A549 (cell line): ENCODE data around the gene MAP3K5. TPM values are rescaled to one million over a fixed set of nuclear protein-coding genes. Genes with fewer than 3 reads are reported as not detected.

Experiments used
- ATAC-seq, 2 experiments: fragments of 200-7000 bp in 1 of 2; fragments of >200 bp in 1 of 2; cut with Nextera tagmentation in 1 of 2; cut with Tn5 transposase in 1 of 2; 3 replicates each; pipeline versions ENCODE4 v1.8.0 to v1.9.1; 2018 to 2020; ENCODE audit warnings: mild to moderate bottlenecking in 1 of 2, moderate library complexity in 1 of 2
- CTCF ChIA-PET: fragments of 300-600 bp; sonication (Branson Sonifier 250); formaldehyde crosslinking; extraction: SDS; loops from one replicate; lab custom pipeline; 2021; ENCODE audit warnings: antibody characterized with exemption, inconsistent platforms; lab: Yijun Ruan, JAX
- POLR2A ChIA-PET: fragments of 350-600 bp; formaldehyde crosslinking; extraction: SDS; loops from one replicate; lab custom pipeline; 2021; ENCODE audit warnings: antibody characterized with exemption, inconsistent platforms; lab: Yijun Ruan, JAX
- DNase-seq, 2 experiments: peaks; one replicate each; pipeline versions ENCODE4 v3.0.0 to v3.0.0-alpha.2; 2011 to 2016; ENCODE audit warnings: low read depth in 1 of 2, low spot score in 1 of 2
- FAIRE-seq: peaks from 2 replicates; lab custom pipeline; 2011; peaks lifted over from hg19 to GRCh38; lab: Jason Lieb, UNC
- H3K27ac ChIP-seq, 2 experiments: fragments of >200 bp; sonication (Bioruptor Twin); formaldehyde crosslinking; 3 replicates each; pipeline ENCODE4 v1.5.1; 2016 to 2017
- H3K4me1 ChIP-seq: fragments of >200 bp; sonication (Bioruptor Twin); formaldehyde crosslinking; 3 replicates; pipeline ENCODE4 v1.6.1; 2016
- H3K4me2 ChIP-seq: fragments of >200 bp; sonication (Bioruptor Twin); formaldehyde crosslinking; 3 replicates; pipeline ENCODE4 v1.6.1; 2016
- H3K4me3 ChIP-seq: fragments of >200 bp; sonication (Bioruptor Twin); formaldehyde crosslinking; 3 replicates; pipeline ENCODE4 v1.5.1; 2016
- H3K9me3 ChIP-seq: fragments of >200 bp; sonication (Bioruptor Twin); formaldehyde crosslinking; 3 replicates; pipeline ENCODE4 v1.6.1; 2016
- CBX8 ChIP-seq: fragments of 200-600 bp; sonication (generic); IDR thresholded peaks from 2 replicates; pipeline ENCODE4 v1.6.1; 2016
- JUN ChIP-seq, 2 experiments: fragments of >200 bp; sonication (Bioruptor Twin); formaldehyde crosslinking; IDR thresholded peaks; 2 replicates in 1 of 2; 3 replicates in 1 of 2; pipeline ENCODE4 v1.6.1; 2016 to 2017
- JUNB ChIP-seq: fragments of >200 bp; sonication (Bioruptor Twin); formaldehyde crosslinking; IDR thresholded peaks from 2 replicates; pipeline ENCODE4 v1.6.1; 2016
- REST ChIP-seq: fragments of 200-600 bp; sonication (generic); IDR thresholded peaks from 2 replicates; pipeline ENCODE4 v1.6.1; 2016; ENCODE audit warnings: antibody characterized with exemption, mild to moderate bottlenecking, moderate library complexity
- SREBF2 ChIP-seq: fragments of 450-650 bp; IDR thresholded peaks from 2 replicates; pipeline ENCODE4 v1.6.1; 2014; ENCODE audit warnings: mild to moderate bottlenecking, moderate library complexity
- ZC3H11A ChIP-seq: fragments of 450-650 bp; IDR thresholded peaks from 2 replicates; pipeline ENCODE4 v1.6.1; 2014; ENCODE audit warnings: antibody characterized with exemption, mild to moderate bottlenecking
- ZNF302 ChIP-seq: fragments of 250-450 bp; sonication (Bioruptor Pico); IDR thresholded peaks from 2 replicates; pipeline ENCODE4 v1.9.0; 2021; ENCODE audit warnings: inconsistent platforms, mild to moderate bottlenecking, moderate library complexity
- WGBS: methylation state at CpG from one replicate; pipeline ENCODE4 v1.1.6; 2017; ENCODE audit errors: missing lambda C conversion rate; 5-methylcytosine and 5-hydroxymethylcytosine counted together
- polyA plus RNA-seq, 4 experiments: library from polyadenylated mRNA; depleted of rRNA in 3 of 4; stranded (reverse); fragments of >200 nt; fragmentation: RNase III in 1 of 4; extraction: RNeasy Plus Mini Kit Qiagen cat#74134 plus additional on column Dnase treatment in 1 of 4; gene quantifications; 2 replicates in 3 of 4; 3 replicates in 1 of 4; pipeline ENCODE4 v1.2.3, GENCODE V29; 2011 to 2017

Gene MAP3K5
- polyA plus RNA-seq, 2 of the 4 experiments (the other 2 are of a cell fraction), result 2.1 to 4.1 TPM

GRCh38 chr6:136763716-136764516, 28.4 kb downstream of the MAP3K5 start (continued):
- TF ChIP-seq REST, result no peak

DNA sequence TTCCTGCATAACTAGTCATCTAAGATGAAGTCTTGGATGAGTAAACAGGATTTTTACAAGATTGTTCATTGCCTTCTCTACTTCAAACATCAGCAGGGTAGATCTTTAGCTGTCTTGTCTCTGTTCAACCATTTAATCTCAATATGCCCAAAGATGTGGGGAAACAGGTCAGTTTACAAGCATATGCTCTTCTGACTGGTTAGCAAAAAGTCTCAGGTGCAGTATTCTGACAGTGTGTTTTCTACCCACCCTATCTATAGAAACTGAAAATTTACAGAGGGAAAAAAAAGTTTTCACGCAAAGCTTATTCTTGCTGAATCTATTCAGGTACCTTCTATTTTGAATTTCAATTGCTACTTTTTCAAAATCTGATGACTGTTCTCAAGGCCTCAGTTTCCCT, 29.0 kb downstream of the MAP3K5 start:
- ChIA-PET CTCF (interaction anchor here (1.2 to 1.7 kb wide), 2 partner anchors 11 to 29 kb away, joined by 3 to 10 read pairs; partner anchors contain the start of gene MAP3K5), POLR2A (no interaction called here)
- ATAC-seq (no peak), FAIRE-seq (no peak), DNase-seq (no peak)
- peaks cover 7% of the 10 kb centered on the region; the same call in 1 of the 3 replicates for H3K4me1 ChIP-seq
- H3K4me2 ChIP-seq, result no peak overlapping the region
- no peak overlapping the region for H3K4me3 ChIP-seq
- WGBS, result 100% methylated on average over 1 of the region's 1 CpG
- TF ChIP-seq ZNF302 (CRISPR knock-in tag), result no peak
- TF ChIP-seq JUN (IDR thresholded peaks at IDR 0.05), result no peak
- TF ChIP-seq REST, result no peak
- TF ChIP-seq CBX8, result no peak
- TF ChIP-seq JUNB, result no peak
- H3K9me3 ChIP-seq, result no peaks in the 10 kb centered on the region
- no peak overlapping the region for H3K27ac ChIP-seq

DNA sequence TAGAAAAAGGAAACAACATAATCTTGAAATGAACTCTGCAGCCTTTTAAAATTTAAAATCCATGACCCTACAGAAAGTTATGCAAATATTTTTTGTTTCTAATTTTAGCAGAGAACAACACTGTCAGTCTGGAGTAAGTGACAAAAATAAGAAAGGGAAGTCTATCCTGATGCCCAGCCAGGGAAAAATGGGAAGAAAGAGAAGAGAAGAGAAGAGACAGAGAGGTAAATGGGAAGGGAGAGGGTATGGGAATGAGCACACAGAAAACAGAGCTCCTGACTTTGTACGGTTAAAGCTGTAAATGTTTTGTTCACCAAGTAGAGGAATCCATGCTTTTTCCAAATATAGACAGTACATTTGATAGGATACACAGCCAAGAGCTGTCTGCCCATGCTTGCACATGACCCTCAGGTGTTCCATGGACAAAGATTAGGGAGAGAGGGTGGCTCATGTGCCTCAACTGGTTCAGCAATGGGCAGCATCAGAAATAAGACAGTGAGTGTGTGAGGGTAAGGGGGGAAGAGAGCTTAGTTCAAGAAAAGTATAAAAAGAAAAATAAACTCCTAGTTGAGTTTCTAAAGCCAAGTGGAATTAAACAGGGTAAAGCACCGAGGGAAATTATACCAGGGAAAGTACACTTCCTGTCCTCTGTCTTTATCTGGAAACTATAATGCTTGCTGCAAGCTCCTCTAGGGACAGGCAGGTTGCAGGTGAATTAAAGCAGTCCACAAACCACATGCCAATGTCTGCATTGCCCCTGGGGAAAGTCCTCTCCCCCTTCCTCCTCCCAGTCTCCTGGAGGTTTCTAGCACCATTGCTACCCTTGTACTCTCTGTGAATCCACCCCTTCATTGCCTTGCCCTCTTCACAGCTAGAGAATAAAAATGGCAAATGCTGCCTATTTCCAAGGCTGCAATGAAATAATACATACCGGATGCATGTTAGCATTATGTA, 30.0 kb downstream of the MAP3K5 start:
- WGBS, result 61% methylated on average over 3 of the region's 3 CpGs
- Histone ChIP-seq H3K9me3 (no peaks in the 10 kb centered on the region), H3K4me3 (no peak overlapping the region), H3K4me1 (peaks cover 7% of the 10 kb centered on the region; the same call in 1 of the 3 replicates), H3K27ac (no peak overlapping the region), H3K4me2 (no peak overlapping the region; the same call in 2 of the 3 replicates)
- ATAC-seq (no peak), FAIRE-seq (no peak), DNase-seq (no peak)
- ChIA-PET POLR2A (no interaction called here), CTCF (interaction anchor here (0.9 to 1.2 kb wide), 4 partner anchors 10 to 118 kb away, joined by 3 read pairs; partner anchors contain the start of gene MAP3K5)
- TF ChIP-seq ZC3H11A (no peak), SREBF2 (no peak)
